ENCODE measurements around the gene VGLL4.
"Not testable (repeated sequence)": the region's sequence is repeated elsewhere in the genome, so short reads cannot be mapped to it uniquely, and the experiment has no call there.

- TF ChIP-seq EZH2 (IDR thresholded peaks at IDR 0.05; ENCODE audit: insufficient read depth, poor library complexity, severe bottlenecking); EZH2phosphoT487 (IDR thresholded peaks at IDR 0.05; ENCODE audit: insufficient read depth, low read depth): not testable (repeated sequence)
Measured at GRCh38 chr3:11572660-11573059, 71.1 kb downstream of the VGLL4 start.

Data from GM23248 (cell line).